Forelimb muscle (tissue), 1 donor: ENCODE measurements around the gene SARNP. TPM values are rescaled to one million over a fixed set of nuclear protein-coding genes. Genes with fewer than 3 reads are reported as not detected.
A peak's percentile ranks its signal among the peaks of the same experiment; 100 is the strongest.

Experiments
- DNase-seq: peaks from one replicate; pipeline ENCODE4 v3.0.0-alpha.2; 2013; ENCODE audit warnings: low read depth
- polyA plus RNA-seq: library from polyadenylated mRNA; unstranded; fragments of 120-200 nt; gene quantifications from one replicate; pipeline ENCODE4 v1.2.1, GENCODE V29; 2013; ENCODE audit not compliant: insufficient read length

The SARNP gene
- polyA plus RNA-seq, 1 donor = 68.8 TPM

- no peak for DNase-seq
Observed at GRCh38 chr12:55726971-55727370, 90.6 kb downstream of the SARNP start.

GRCh38 chr12:55725556-55725955 is 92.0 kb downstream of the SARNP start:
- DNase-seq = no peak

GRCh38 chr12:55724940-55725309 is 92.6 kb downstream of the SARNP start:
- DNase-seq = no peak

GRCh38 chr12:55724226-55724939 is 93.1 kb downstream of the SARNP start:
- DNase-seq = no peak

- DNase-seq = no peak
Observed at GRCh38 chr12:55723516-55724225, 93.9 kb downstream of the SARNP start.

- no peak for DNase-seq
Observed at GRCh38 chr12:55722948-55723347, 94.6 kb downstream of the SARNP start.

- no peak for DNase-seq
Observed at GRCh38 chr12:55721601-55722213, 95.8 kb downstream of the SARNP start.

- DNase-seq = no peak
Observed at GRCh38 chr12:55720894-55721444, 96.6 kb downstream of the SARNP start.

- DNase-seq = no peak
Observed at GRCh38 chr12:55720071-55720564, 97.4 kb downstream of the SARNP start, which contains the start of gene RDH5. Gene RDH5 (plus strand): TSS chr12:55720393. CDS start chr12:55721185, 792 bp downstream.

GRCh38 chr12:55719371-55719770 is 98.2 kb downstream of the SARNP start:
- DNase-seq = no peak

- DNase-seq = no peak
Observed at GRCh38 chr12:55718624-55719275, 98.8 kb downstream of the SARNP start.

GRCh38 chr12:55718015-55718414 is 99.5 kb downstream of the SARNP start:
- no peak for DNase-seq

GRCh38 chr12:55717011-55718007 is 100.2 kb downstream of the SARNP start:
- no peak for DNase-seq

- DNase-seq = no peak
Observed at GRCh38 chr12:55716582-55716957, 101.0 kb downstream of the SARNP start.

- DNase-seq = peak; percentile 83
Observed at GRCh38 chr12:55715833-55716581, 101.5 kb downstream of the SARNP start, which contains the start of gene BLOC1S1. Gene BLOC1S1 (plus strand): TSS chr12:55716046. CDS start chr12:55716052, 6 bp downstream.

- no peak for DNase-seq
Observed at GRCh38 chr12:55715169-55715764, 102.3 kb downstream of the SARNP start.

GRCh38 chr12:55713721-55714120 is 103.8 kb downstream of the SARNP start:
- no peak for DNase-seq

- no peak for DNase-seq
Observed at GRCh38 chr12:55712700-55713415, 104.7 kb downstream of the SARNP start.
